NCI-H748 (cell line): Measurements from ENCODE around the gene DNAJC22.
"Not testable (repeated sequence)": the region's sequence is repeated elsewhere in the genome, so short reads cannot be mapped to it uniquely, and the experiment has no call there.

Experiments used
- DNase-seq: peaks from one replicate; lab custom pipeline; 2025; ENCODE audit not compliant: unreplicated experiment; lab: John Stamatoyannopoulos, UW

DNAJC22 gene

GRCh38 chr12:49369411-49370145, 22.9 kb downstream of the DNAJC22 start:
- peak; percentile 28 for DNase-seq

GRCh38 chr12:49370539-49370938, 23.9 kb downstream of the DNAJC22 start:
- DNase-seq: no peak

DNA sequence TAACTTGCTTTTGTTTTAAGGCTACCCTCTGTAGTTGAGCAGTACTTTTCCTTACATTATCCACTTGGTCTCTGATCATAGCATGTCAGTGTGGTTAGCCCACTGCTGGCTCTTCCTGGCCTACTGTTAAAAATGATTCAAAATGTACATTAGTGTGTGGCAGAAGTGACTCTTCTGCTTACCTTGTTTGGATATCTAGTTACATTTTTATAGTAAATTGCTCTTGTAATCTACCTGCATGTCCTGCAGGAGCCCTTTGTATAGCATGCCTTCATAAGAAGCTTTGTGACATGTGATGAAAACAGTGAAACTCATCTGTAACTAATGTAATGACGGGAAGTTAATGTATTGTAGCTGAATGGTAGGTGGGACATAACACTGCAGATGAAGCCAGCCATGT, 28.7 kb downstream of the DNAJC22 start:
- no peak for DNase-seq

GRCh38 chr12:49377386-49377785, 30.7 kb downstream of the DNAJC22 start:
- no peak for DNase-seq

DNA sequence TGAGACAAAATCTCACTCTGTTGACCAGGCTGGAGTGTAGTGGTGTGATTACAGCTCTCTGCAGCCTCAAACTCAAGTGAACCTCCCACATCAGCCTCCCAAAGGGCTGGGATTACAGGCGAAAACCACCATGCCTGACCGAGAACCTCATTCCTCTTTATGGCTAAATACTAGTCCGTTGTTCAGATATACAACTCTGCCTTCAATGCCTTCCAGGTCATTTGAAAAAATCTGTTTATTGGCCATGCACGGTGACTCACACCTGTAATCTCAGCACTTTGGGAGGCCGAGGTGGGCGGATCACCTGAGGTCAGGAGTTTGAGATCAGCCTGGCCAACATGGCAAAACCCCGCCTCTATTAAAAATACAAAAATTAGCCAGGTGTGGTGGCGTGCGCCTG, 33.5 kb downstream of the DNAJC22 start:
- DNase-seq: not testable (repeated sequence)

DNA sequence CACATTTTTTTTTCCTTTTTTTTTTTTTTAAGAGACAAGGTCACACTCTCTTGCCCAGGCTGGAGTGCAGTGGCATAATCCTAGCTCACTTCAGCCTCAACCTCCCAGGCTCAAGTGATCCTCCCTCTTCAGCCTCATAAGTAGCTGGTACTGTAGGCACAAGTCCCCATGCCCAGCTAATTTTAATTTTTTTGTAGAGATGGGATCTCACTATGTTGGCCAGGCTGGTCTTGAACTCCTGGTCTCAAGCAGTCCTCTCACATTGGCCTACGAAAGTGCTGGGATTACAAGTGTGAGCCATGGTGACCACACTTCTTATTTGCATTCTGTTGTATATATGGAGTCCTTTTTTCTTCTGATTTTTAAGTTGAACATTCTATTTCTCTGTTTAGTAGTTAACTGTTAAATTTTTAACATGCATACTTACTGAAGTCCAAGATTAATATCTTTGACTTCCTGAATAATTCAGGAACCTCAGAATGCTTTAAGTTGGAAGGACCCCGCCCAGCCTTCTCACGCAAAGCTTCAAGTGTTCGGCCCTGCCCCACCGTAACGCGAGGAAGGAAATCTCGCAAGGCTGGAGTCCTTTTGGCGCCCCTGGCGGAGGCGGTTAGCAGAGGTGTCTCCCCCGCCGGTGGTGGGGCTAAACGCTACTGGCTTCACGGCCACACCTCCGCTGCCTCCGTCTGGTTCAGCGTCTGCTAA, 42.1 kb downstream of the DNAJC22 start:
- no peak for DNase-seq

DNA sequence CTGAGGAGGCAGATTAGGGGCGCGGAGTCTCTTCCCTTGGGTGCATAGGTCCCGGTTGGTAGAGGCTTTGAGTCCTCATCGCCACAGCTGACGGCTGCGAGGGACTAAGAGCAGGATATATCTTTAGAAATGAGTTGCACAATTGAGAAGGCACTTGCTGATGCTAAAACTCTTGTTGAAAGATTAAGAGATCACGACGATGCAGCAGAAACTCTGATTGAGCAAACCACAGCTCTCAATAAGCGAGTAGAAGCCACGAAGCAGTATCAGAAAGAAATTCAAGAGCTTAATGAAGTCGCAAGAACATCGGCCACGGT, 42.7 kb downstream of the DNAJC22 start:
- DNase-seq: no peak

GRCh38 chr12:49397000-49397399, 50.3 kb downstream of the DNAJC22 start:
- DNase-seq: no peak

DNA sequence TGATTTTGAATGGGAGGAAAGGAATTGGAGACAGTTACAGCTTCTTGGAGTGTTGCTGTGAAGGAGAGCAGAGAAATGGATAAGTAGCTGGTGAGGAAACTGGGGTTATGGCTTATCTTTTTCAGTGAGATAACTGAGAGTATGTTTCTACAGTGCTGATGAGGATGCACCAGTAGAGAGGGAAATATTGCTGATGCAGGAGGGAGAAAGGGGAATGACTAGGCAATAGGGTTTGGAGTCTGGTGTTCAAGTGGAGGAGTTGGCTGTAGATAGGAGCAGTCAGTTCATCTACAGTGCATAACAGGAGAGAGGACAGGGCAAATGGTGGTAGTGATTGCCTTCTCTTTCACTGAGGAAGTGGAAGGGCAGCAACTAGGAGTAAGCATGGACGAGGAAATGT, 53.6 kb downstream of the DNAJC22 start:
- DNase-seq: no peak
